ENCODE data around the gene CDH11. TPM values are rescaled to one million over a fixed set of nuclear protein-coding genes. Genes with fewer than 3 reads are reported as not detected.

Gene CDH11
- total RNA-seq, 1 donor from 2014 or later, result 94.1 TPM

- Histone ChIP-seq H3K36me3 (peaks cover 4% of the 10 kb centered on the region), H3K9me3 (no peaks in the 10 kb centered on the region), H3K27me3 (ENCODE audit: low read depth) (no peaks in the 10 kb centered on the region), H3K4me3 (no peak overlapping the region), H3K4me1 (no peaks in the 10 kb centered on the region), H3K27ac (no peak overlapping the region)
- intact Hi-C loops (cut with DNase I), result no loop called here
- TF ChIP-seq CTCF (IDR thresholded peaks at IDR 0.05), result no peak
- ATAC-seq (no peak), DNase-seq (no peak)
These were observed 106.3 kb downstream of the CDH11 start for GRCh38 chr16:65015599-65015998.

DNA sequence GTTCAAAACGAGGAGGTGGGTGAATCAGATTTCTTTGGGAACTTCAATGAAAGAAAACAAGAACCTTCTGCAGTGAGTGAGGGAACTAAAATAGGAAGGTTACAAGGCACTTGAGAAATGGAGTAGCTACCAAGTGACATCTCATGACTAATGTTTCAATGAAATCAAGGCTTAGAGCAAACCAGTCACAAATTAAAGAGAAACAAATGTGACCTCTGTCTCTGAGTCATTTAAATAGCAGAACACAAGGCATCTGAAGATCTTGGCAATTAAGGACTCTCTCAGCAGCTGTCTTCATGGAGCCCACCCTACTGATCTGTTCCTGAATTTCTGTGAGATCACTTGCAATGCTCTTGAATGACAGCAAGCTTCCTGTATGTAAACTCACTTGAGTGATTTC, 109.5 kb downstream of the CDH11 start:
- TF ChIP-seq CTCF (IDR thresholded peaks at IDR 0.05), result no peak
- no peak for ATAC-seq
- Histone ChIP-seq H3K27ac (no peak overlapping the region), H3K9me3 (no peaks in the 10 kb centered on the region), H3K4me1 (no peaks in the 10 kb centered on the region), H3K4me3 (no peak overlapping the region), H3K36me3 (peaks cover 1% of the 10 kb centered on the region), H3K27me3 (ENCODE audit: low read depth) (no peaks in the 10 kb centered on the region)
- no peak for DNase-seq
- intact Hi-C loops (cut with DNase I), result no loop called here

GRCh38 chr16:65010125-65010524, 111.7 kb downstream of the CDH11 start:
- no peak for ATAC-seq
- intact Hi-C loops (cut with DNase I), result no loop called here

GRCh38 chr16:65005696-65006095, 116.2 kb downstream of the CDH11 start:
- H3K27ac ChIP-seq, result no peak overlapping the region
- no peaks in the 10 kb centered on the region for H3K4me1 ChIP-seq
- H3K9me3 ChIP-seq, result no peaks in the 10 kb centered on the region
- H3K36me3 ChIP-seq, result peaks cover 10% of the 10 kb centered on the region
- H3K4me3 ChIP-seq, result no peak overlapping the region
- no peaks in the 10 kb centered on the region for H3K27me3 ChIP-seq (ENCODE audit: low read depth)
- no peak for TF ChIP-seq CTCF (IDR thresholded peaks at IDR 0.05)
- DNase-seq, result no peak
- ATAC-seq, result no peak
- intact Hi-C loops (cut with DNase I), result no loop called here

More at GRCh38 chr16:65010125-65010524, 111.7 kb downstream of the CDH11 start:
- no peaks in the 10 kb centered on the region for H3K4me1 ChIP-seq
- H3K27me3 ChIP-seq (ENCODE audit: low read depth), result no peaks in the 10 kb centered on the region
- no peak overlapping the region for H3K27ac ChIP-seq
- H3K4me3 ChIP-seq, result no peak overlapping the region
- H3K9me3 ChIP-seq, result no peaks in the 10 kb centered on the region
- H3K36me3 ChIP-seq, result no peaks in the 10 kb centered on the region
- no peak for DNase-seq
- no peak for TF ChIP-seq CTCF (IDR thresholded peaks at IDR 0.05)

GRCh38 chr16:65004570-65004969, 117.3 kb downstream of the CDH11 start:
- Histone ChIP-seq H3K4me1 (no peaks in the 10 kb centered on the region), H3K4me3 (no peak overlapping the region), H3K9me3 (no peaks in the 10 kb centered on the region), H3K36me3 (peaks cover 10% of the 10 kb centered on the region), H3K27me3 (ENCODE audit: low read depth) (no peaks in the 10 kb centered on the region), H3K27ac (no peak overlapping the region)
- no peak for TF ChIP-seq CTCF (IDR thresholded peaks at IDR 0.05)
- intact Hi-C loops (cut with DNase I), result no loop called here
- no peak for DNase-seq
- no peak for ATAC-seq

DNA sequence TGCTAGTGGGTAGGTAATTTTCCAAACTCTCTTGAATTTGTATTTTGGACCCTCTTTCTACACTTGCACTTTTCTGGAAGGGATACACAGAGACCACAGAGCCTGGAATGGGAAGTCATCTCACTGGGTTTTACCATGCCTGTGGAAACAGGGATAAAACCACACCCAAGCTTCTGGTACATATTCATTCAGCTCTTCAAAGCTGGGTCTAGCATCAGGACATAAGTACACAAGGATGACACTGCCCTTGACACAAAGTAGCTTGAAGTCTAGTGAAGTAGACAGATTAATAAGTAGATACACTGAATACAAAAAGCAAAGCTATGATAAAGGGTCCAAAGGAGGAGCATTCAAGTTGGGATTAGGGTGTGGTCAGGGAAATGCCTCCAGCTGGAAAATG, 118.2 kb downstream of the CDH11 start:
- DNase-seq (no peak), ATAC-seq (no peak)
- TF ChIP-seq CTCF (IDR thresholded peaks at IDR 0.05), result no peak
- no peaks in the 10 kb centered on the region for H3K27me3 ChIP-seq (ENCODE audit: low read depth)
- peaks cover 10% of the 10 kb centered on the region for H3K36me3 ChIP-seq
- no peaks in the 10 kb centered on the region for H3K4me1 ChIP-seq
- no peak overlapping the region for H3K4me3 ChIP-seq
- H3K27ac ChIP-seq, result no peak overlapping the region
- H3K9me3 ChIP-seq, result no peaks in the 10 kb centered on the region
- intact Hi-C loops (cut with DNase I), result no loop called here

Measured in lower lobe of right lung (tissue), 2 donors.